HG02763 (cell line): ENCODE measurements around the gene FBXW8.

Experiments used
- ATAC-seq: cut with Tn5 transposase; IDR thresholded peaks from one replicate; pipeline ENCODE4 v1.9.1; 2021; ENCODE audit warnings: mild to moderate bottlenecking, moderate library complexity; ENCODE audit not compliant: unreplicated experiment

The FBXW8 gene

GRCh38 chr12:116884871-116885270 is 25.9 kb upstream of the FBXW8 start:
- no peak for ATAC-seq

GRCh38 chr12:116885491-116885890 is 25.3 kb upstream of the FBXW8 start:
- ATAC-seq, result no peak

- no peak for ATAC-seq
These were observed 23.5 kb upstream of the FBXW8 start for GRCh38 chr12:116887244-116887643.

GRCh38 chr12:116887897-116888296 is 22.9 kb upstream of the FBXW8 start:
- no peak for ATAC-seq

- no peak for ATAC-seq
These were observed 20.4 kb upstream of the FBXW8 start for GRCh38 chr12:116890330-116890729.

- ATAC-seq, result no peak
These were observed 19.7 kb upstream of the FBXW8 start for GRCh38 chr12:116891019-116891418.

GRCh38 chr12:116892349-116893140 is 18.2 kb upstream of the FBXW8 start:
- ATAC-seq, result no peak

GRCh38 chr12:116894913-116895312 is 15.8 kb upstream of the FBXW8 start:
- ATAC-seq, result no peak

- no peak for ATAC-seq
These were observed 14.3 kb upstream of the FBXW8 start for GRCh38 chr12:116896411-116896924.

- no peak for ATAC-seq
These were observed 13.3 kb upstream of the FBXW8 start for GRCh38 chr12:116897476-116897875.

- no peak for ATAC-seq
These were observed 12.1 kb upstream of the FBXW8 start for GRCh38 chr12:116898669-116899068.

- ATAC-seq, result no peak
These were observed 9.1 kb upstream of the FBXW8 start for GRCh38 chr12:116901612-116902011.

- no peak for ATAC-seq
These were observed 6.9 kb upstream of the FBXW8 start for GRCh38 chr12:116903818-116904217.

GRCh38 chr12:116906285-116906684 is 4.5 kb upstream of the FBXW8 start:
- no peak for ATAC-seq

- ATAC-seq, result no peak
These were observed 488 bp upstream of the FBXW8 start for GRCh38 chr12:116910280-116910644.

- no peak for ATAC-seq
These were observed 4.6 kb downstream of the FBXW8 start for GRCh38 chr12:116915326-116915725.

GRCh38 chr12:116916122-116916521 is 5.4 kb downstream of the FBXW8 start:
- ATAC-seq, result no peak

GRCh38 chr12:116916714-116917114 is 6.0 kb downstream of the FBXW8 start:
- ATAC-seq, result no peak

GRCh38 chr12:116918464-116918863 is 7.7 kb downstream of the FBXW8 start:
- ATAC-seq, result no peak

GRCh38 chr12:116919247-116919661 is 8.5 kb downstream of the FBXW8 start:
- ATAC-seq, result no peak

GRCh38 chr12:116919706-116920485 is 9.1 kb downstream of the FBXW8 start:
- ATAC-seq, result no peak

GRCh38 chr12:116920939-116921338 is 10.2 kb downstream of the FBXW8 start:
- ATAC-seq, result no peak
